Stimulated activated effector memory CD8-positive, alpha-beta T cell treated with anti-CD3 and anti-CD28 coated beads, Interleukin-12 subunit alpha, Interleukin-12 subunit beta, amount 100 ng/mL, for 72 hours (primary cell): ENCODE data around the gene METTL21C.
A peak's percentile ranks its signal among the peaks of the same experiment; 100 is the strongest.

Experiments
- ATAC-seq: fragments of 150-1000 bp; cut with Tn5 transposase; 2 replicates; pipeline ENCODE4 v1.10.0; 2021
- DNase-seq, 2 donors: peaks; one replicate each; pipeline ENCODE4 v3.0.0; 2021 to 2022; ENCODE audit warnings: low spot score in 2 of 2
- H3K27ac Mint-ChIP-seq: one replicate; pipeline ENCODE4 v1.8.0; 2022; ENCODE audit warnings: mild to moderate bottlenecking, mixed read lengths
- H3K36me3 Mint-ChIP-seq: one replicate; pipeline ENCODE4 v1.8.0; 2022; ENCODE audit warnings: mild to moderate bottlenecking, mixed read lengths
- H3K4me1 Mint-ChIP-seq: one replicate; pipeline ENCODE4 v1.8.0; 2022; ENCODE audit warnings: mixed read lengths
- H3K4me3 Mint-ChIP-seq: one replicate; pipeline ENCODE4 v1.8.0; 2022; ENCODE audit warnings: mild to moderate bottlenecking, mixed read lengths
- H3K9me3 Mint-ChIP-seq: one replicate; pipeline ENCODE4 v1.8.0; 2022; ENCODE audit warnings: mixed read lengths

METTL21C gene

DNA sequence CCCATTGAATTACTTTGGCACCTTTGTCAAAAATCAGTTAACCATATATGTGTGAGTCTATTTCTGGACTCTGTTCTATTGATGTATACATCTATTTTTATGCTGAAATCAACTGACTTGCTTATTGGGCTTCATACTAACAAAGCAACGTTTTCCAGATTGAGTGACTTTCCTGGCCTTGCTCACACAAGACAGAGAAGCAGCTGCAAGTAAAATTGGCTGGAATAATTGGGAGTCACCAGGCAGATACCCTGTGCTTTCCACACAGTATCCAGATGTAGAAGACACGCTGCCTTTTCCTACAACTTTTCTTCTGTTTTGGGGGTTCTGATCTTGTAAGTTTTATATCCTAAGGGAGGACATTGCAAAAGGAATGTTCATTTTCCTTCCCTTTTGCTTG lies 11.2 kb downstream of the METTL21C start:
- no peak for ATAC-seq
- H3K27ac Mint-ChIP-seq, result no peak overlapping the region
- H3K4me3 Mint-ChIP-seq, result no peak overlapping the region
- H3K9me3 Mint-ChIP-seq, result peaks cover 3% of the 10 kb centered on the region
- no peak for DNase-seq
- peaks cover 23% of the 10 kb centered on the region for H3K36me3 Mint-ChIP-seq
- H3K4me1 Mint-ChIP-seq, result peaks cover 38% of the 10 kb centered on the region

DNA sequence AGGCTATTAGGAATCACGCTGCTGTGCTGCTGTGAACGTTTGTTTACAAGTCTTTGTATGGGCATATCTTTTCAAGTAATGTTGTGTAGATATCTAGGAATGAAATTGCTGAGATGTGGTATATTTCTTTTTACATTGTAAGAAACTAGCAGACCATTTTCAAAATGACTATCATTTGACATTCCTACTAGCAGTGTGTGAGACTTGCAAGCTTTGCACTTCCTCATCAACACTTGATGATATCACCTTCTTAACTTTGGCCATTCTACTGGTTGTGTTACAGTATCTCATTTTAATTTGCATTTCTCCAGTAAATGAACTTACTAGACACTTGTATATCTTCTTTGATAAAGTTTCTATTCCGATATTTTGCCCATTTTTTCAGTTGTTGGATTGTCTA lies 12.1 kb downstream of the METTL21C start:
- ATAC-seq (peak; percentile 77), DNase-seq (no peak)
- Mint-ChIP-seq H3K36me3 (peaks cover 32% of the 10 kb centered on the region), H3K9me3 (peaks cover 3% of the 10 kb centered on the region), H3K27ac (peak overlapping the region; percentile 43), H3K4me3 (no peak overlapping the region), H3K4me1 (peaks cover 38% of the 10 kb centered on the region)

DNA sequence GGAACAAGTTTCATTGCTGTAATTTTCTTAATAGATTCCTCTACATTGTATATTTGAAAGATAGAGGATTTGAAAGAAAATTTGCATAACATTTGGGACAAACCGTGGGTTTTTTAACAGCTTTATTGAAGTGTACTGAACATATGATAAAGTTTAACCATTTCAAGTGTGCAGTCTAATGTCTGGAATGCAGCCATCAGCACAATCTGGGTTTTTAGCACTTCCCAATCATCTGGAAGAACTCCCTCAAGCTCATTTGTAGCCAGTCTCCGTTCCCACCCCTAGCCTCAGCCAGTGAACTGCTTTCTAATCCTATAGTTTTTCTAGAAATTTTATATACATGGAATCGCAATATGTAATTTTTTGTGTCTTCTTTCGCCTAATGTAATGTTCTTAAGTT lies 12.6 kb downstream of the METTL21C start:
- H3K36me3 Mint-ChIP-seq, result peaks cover 38% of the 10 kb centered on the region
- H3K4me3 Mint-ChIP-seq, result no peak overlapping the region
- H3K4me1 Mint-ChIP-seq, result peaks cover 38% of the 10 kb centered on the region
- H3K27ac Mint-ChIP-seq, result peak overlapping the region; percentile 43
- no peak for ATAC-seq
- peaks cover 3% of the 10 kb centered on the region for H3K9me3 Mint-ChIP-seq
- no peak for DNase-seq

GRCh38 chr13:102680842-102681740 lies 13.8 kb downstream of the METTL21C start:
- ATAC-seq (peak; percentile 64), DNase-seq (no peak)
- Mint-ChIP-seq H3K9me3 (peaks cover 3% of the 10 kb centered on the region), H3K4me1 (peaks cover 33% of the 10 kb centered on the region), H3K27ac (peak overlapping the region; percentile 58), H3K36me3 (peaks cover 49% of the 10 kb centered on the region), H3K4me3 (no peak overlapping the region)

GRCh38 chr13:102680133-102680717 lies 14.6 kb downstream of the METTL21C start:
- Mint-ChIP-seq H3K27ac (peak overlapping the region; percentile 58), H3K4me1 (peaks cover 30% of the 10 kb centered on the region), H3K9me3 (peaks cover 3% of the 10 kb centered on the region), H3K36me3 (peaks cover 58% of the 10 kb centered on the region), H3K4me3 (no peak overlapping the region)
- DNase-seq, result no peak
- no peak for ATAC-seq

DNA sequence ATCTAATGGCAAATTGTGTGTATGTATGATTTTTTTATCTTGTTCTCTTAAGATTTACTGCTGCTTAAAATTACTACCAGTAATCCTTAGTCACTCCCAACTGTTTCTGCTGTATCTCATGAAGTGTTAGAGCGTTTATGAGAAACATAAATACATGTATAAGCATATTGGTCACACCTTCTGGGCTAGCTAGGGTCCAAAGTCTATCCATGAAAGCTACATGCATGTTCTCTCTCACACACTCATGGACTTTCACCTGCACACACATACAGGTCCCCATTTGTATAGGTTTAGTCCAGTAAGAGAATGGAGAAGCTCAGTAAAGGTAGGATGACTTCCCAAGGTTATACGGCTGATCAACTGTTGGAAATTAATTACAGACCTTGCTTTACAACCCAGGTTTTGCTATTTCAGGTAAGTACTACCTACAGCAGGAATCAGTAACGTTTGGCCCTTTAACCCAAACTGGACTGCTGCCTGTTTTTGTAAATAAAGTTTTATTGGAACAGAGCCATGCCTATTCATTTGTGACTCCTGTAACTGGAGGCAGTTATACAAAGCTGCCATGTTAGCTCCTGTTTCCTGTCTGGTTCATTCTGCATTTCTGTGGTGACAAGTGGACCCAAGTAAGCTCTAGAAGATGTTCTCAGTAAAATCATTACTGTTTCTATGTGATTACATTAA lies 15.3 kb downstream of the METTL21C start:
- Mint-ChIP-seq H3K9me3 (peaks cover 3% of the 10 kb centered on the region), H3K27ac (peak overlapping the region; percentile 58), H3K4me3 (no peak overlapping the region), H3K4me1 (peaks cover 30% of the 10 kb centered on the region), H3K36me3 (peaks cover 64% of the 10 kb centered on the region)
- ATAC-seq (peak; percentile 46), DNase-seq (no peak)

- Mint-ChIP-seq H3K27ac (no peak overlapping the region), H3K4me3 (no peak overlapping the region), H3K4me1 (peaks cover 30% of the 10 kb centered on the region), H3K9me3 (peaks cover 3% of the 10 kb centered on the region), H3K36me3 (peaks cover 71% of the 10 kb centered on the region)
- no peak for DNase-seq
- ATAC-seq, result no peak
Measured at GRCh38 chr13:102678339-102679107, 16.3 kb downstream of the METTL21C start.

GRCh38 chr13:102677122-102677521 lies 17.7 kb downstream of the METTL21C start:
- DNase-seq (no peak), ATAC-seq (no peak)
- Mint-ChIP-seq H3K36me3 (peaks cover 66% of the 10 kb centered on the region), H3K4me1 (peaks cover 18% of the 10 kb centered on the region), H3K4me3 (no peak overlapping the region), H3K27ac (no peak overlapping the region), H3K9me3 (peaks cover 3% of the 10 kb centered on the region)

- peak overlapping the region; percentile 52 for H3K27ac Mint-ChIP-seq
- DNase-seq (no peak), ATAC-seq (no peak)
- no peaks in the 10 kb centered on the region for H3K9me3 Mint-ChIP-seq
- peaks cover 2% of the 10 kb centered on the region for H3K4me1 Mint-ChIP-seq
- no peak overlapping the region for H3K4me3 Mint-ChIP-seq
- peaks cover 68% of the 10 kb centered on the region for H3K36me3 Mint-ChIP-seq
Measured at GRCh38 chr13:102675115-102675514, 19.7 kb downstream of the METTL21C start.

DNA sequence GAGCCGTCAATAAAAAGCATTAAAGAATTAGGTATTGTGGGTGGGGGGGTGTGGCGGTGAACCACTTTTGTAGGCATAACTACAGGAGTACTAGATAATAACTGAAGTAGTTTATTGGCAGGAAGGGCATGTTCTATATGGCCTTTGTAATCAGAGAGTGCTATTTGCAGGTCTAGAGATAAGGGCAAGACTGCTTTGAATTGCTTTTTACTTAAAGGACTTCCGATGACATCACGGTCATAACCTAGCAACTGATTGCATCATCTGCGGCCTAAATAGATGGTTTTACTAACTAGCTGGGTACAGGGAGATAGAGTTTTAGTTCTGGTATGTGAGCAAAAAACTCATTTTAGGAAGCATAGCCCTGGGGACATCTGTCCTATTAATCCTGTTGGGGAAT lies 24.7 kb downstream of the METTL21C start:
- DNase-seq (no peak), ATAC-seq (no peak)
- no peaks in the 10 kb centered on the region for H3K9me3 Mint-ChIP-seq
- no peak overlapping the region for H3K27ac Mint-ChIP-seq
- H3K4me1 Mint-ChIP-seq, result no peaks in the 10 kb centered on the region
- H3K4me3 Mint-ChIP-seq, result no peak overlapping the region
- H3K36me3 Mint-ChIP-seq, result peaks cover 19% of the 10 kb centered on the region

- Mint-ChIP-seq H3K27ac (peak overlapping the region; percentile 77), H3K4me1 (no peaks in the 10 kb centered on the region), H3K36me3 (peaks cover 6% of the 10 kb centered on the region), H3K9me3 (no peaks in the 10 kb centered on the region), H3K4me3 (no peak overlapping the region)
- DNase-seq, result no peak
- no peak for ATAC-seq
Measured at GRCh38 chr13:102667911-102668310, 26.9 kb downstream of the METTL21C start.

DNA sequence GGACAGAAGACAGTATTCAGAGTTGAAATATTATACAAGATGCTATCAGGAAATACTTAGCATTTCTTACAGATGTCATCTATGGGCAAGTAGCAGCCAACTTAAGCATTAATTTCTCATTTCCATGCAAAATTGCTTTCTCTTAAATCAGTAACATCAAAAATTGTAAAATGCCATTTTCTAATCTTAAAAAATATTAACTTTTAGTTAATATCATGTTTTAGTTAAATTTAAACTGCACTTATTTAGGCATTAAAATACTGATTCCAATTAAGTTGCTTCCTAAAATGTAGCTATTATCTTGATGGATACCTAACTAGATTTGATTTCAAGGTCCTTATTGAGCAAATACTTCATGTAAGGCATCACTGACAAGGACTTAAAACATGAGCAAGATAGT lies 27.8 kb downstream of the METTL21C start:
- H3K4me3 Mint-ChIP-seq, result no peak overlapping the region
- peak overlapping the region; percentile 77 for H3K27ac Mint-ChIP-seq
- peaks cover 6% of the 10 kb centered on the region for H3K36me3 Mint-ChIP-seq
- ATAC-seq (no peak), DNase-seq (no peak)
- no peaks in the 10 kb centered on the region for H3K9me3 Mint-ChIP-seq
- no peaks in the 10 kb centered on the region for H3K4me1 Mint-ChIP-seq

GRCh38 chr13:102659168-102659713 lies 35.6 kb downstream of the METTL21C start:
- no peak overlapping the region for H3K27ac Mint-ChIP-seq
- no peaks in the 10 kb centered on the region for H3K4me1 Mint-ChIP-seq
- no peaks in the 10 kb centered on the region for H3K36me3 Mint-ChIP-seq
- DNase-seq (no peak), ATAC-seq (no peak)
- H3K9me3 Mint-ChIP-seq, result no peaks in the 10 kb centered on the region
- no peak overlapping the region for H3K4me3 Mint-ChIP-seq

GRCh38 chr13:102658660-102659059 lies 36.2 kb downstream of the METTL21C start:
- no peaks in the 10 kb centered on the region for H3K9me3 Mint-ChIP-seq
- H3K27ac Mint-ChIP-seq, result no peak overlapping the region
- H3K36me3 Mint-ChIP-seq, result peaks cover under 1% of the 10 kb centered on the region
- no peaks in the 10 kb centered on the region for H3K4me1 Mint-ChIP-seq
- DNase-seq, result no peak
- H3K4me3 Mint-ChIP-seq, result no peak overlapping the region
- ATAC-seq, result no peak

DNA sequence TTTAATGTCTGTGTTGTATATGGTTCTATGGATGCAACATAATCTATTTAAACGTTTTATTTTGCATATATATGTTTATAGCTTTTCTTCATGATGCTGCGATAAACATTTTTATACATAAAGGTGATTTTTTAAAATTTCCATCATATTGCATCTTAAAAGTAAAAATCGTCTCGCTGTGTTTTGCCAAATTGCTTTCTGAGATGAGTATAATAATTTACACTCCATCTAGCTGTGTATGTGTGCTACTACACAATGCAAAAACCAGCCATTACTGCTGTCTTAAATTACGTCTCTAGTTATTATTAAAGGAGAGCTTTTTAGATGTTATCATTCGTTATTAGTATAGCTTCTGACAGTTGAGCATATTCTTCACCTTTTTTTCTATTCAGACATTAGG lies 37.2 kb downstream of the METTL21C start:
- ATAC-seq (no peak), DNase-seq (no peak)
- H3K4me3 Mint-ChIP-seq, result no peak overlapping the region
- no peaks in the 10 kb centered on the region for H3K9me3 Mint-ChIP-seq
- H3K4me1 Mint-ChIP-seq, result no peaks in the 10 kb centered on the region
- no peak overlapping the region for H3K27ac Mint-ChIP-seq
- peaks cover 11% of the 10 kb centered on the region for H3K36me3 Mint-ChIP-seq
